Endothelial cell of umbilical vein (primary cell): ENCODE results near the gene EYS. TPM values are rescaled to one million over a fixed set of nuclear protein-coding genes. Genes with fewer than 3 reads are reported as not detected.

Experiments used
- BruUV-seq: library from RNA; stranded (reverse); fragments of 400-500 nt; replicated peaks from 2 replicates; lab custom pipeline; 2021; lab: Mats Ljungman, UMichigan
- CTCF ChIA-PET: fragments of 300-600, 350-600 bp; sonication (Branson Sonifier 250); formaldehyde crosslinking; loops from one replicate; lab custom pipeline; 2021; ENCODE audit warnings: antibody characterized with exemption, inconsistent platforms; lab: Charles Lee
- POLR2A ChIA-PET: fragments of 300-600, 350-600 bp; sonication (Branson Sonifier 250); formaldehyde crosslinking; loops from one replicate; lab custom pipeline; 2021; ENCODE audit warnings: antibody characterized with exemption, inconsistent platforms; lab: Charles Lee
- DNase-seq: peaks from one replicate; pipeline ENCODE4 v3.0.0-alpha.2; 2011; ENCODE audit warnings: low read depth, low spot score
- FAIRE-seq: peaks from 2 replicates; lab custom pipeline; 2011; peaks lifted over from hg19 to GRCh38; lab: Jason Lieb, UNC
- H2AFZ ChIP-seq: 2 replicates; pipeline ENCODE4 v1.6.0; 2012; ENCODE audit warnings: low read depth, low read length, control low read depth, inconsistent platforms
- H3K27ac ChIP-seq: 2 replicates; pipeline ENCODE4 v1.5.1; 2011; ENCODE audit warnings: low read depth, mild to moderate bottlenecking, control low read depth, low read length, moderate library complexity; ENCODE audit not compliant: insufficient read depth
- H3K27me3 ChIP-seq, 2 experiments: 2 replicates each; pipeline versions ENCODE4 v1.6.0 to v1.6.1; 2011; ENCODE audit warnings: low read length in 2 of 2, mixed read lengths in 1 of 2; ENCODE audit not compliant: control insufficient read depth in 2 of 2, insufficient read depth in 2 of 2
- H3K36me3 ChIP-seq, 2 experiments: 2 replicates in 1 of 2; 3 replicates in 1 of 2; pipeline ENCODE4 v1.5.1; 2011; ENCODE audit warnings: low read length in 2 of 2, mild to moderate bottlenecking in 1 of 2, moderate library complexity in 1 of 2; ENCODE audit not compliant: control insufficient read depth in 2 of 2, insufficient read depth in 2 of 2; ENCODE audit errors: extremely low read depth in 1 of 2
- H3K4me1 ChIP-seq: 3 replicates; pipeline ENCODE4 v1.5.1; 2011; ENCODE audit warnings: mild to moderate bottlenecking, low read length; ENCODE audit not compliant: control insufficient read depth, insufficient read depth; ENCODE audit errors: extremely low read depth
- H3K4me2 ChIP-seq: 2 replicates; pipeline ENCODE4 v1.6.1; 2011; ENCODE audit warnings: low read length, control low read depth, mixed read lengths; ENCODE audit not compliant: insufficient read depth
- H3K4me3 ChIP-seq, 3 experiments: fragments of 200-600 bp in 1 of 3; sonication (generic), shearing (Covaris generic) in 1 of 3; replicated peaks in 1 of 3; 2 replicates each; pipeline ENCODE4 v1.5.1; 2011 to 2016; ENCODE audit warnings: control low read depth in 3 of 3, low read length in 3 of 3, mild to moderate bottlenecking in 2 of 3, inconsistent platforms in 1 of 3, low read depth in 1 of 3, moderate library complexity in 1 of 3; ENCODE audit not compliant: insufficient read depth in 1 of 3
- H3K79me2 ChIP-seq: 2 replicates; pipeline ENCODE4 v1.6.0; 2012; ENCODE audit warnings: low read length, inconsistent platforms; ENCODE audit not compliant: control insufficient read depth, insufficient read depth
- H3K9ac ChIP-seq: replicated peaks from 2 replicates; pipeline ENCODE3; 2011; ENCODE audit warnings: low read length, control low read depth; ENCODE audit not compliant: insufficient read depth; ENCODE audit errors: extremely low read depth
- H3K9me1 ChIP-seq: replicated peaks from 3 replicates; pipeline ENCODE4 v1.6.0; 2011; ENCODE audit warnings: mild to moderate bottlenecking, low read length; ENCODE audit not compliant: control insufficient read depth, insufficient read depth; ENCODE audit errors: extremely low read depth
- H3K9me3 ChIP-seq: replicated peaks from 2 replicates; pipeline ENCODE4 v1.5.1; 2012; ENCODE audit warnings: low read length, inconsistent platforms; ENCODE audit not compliant: control insufficient read depth, insufficient read depth
- H4K20me1 ChIP-seq: replicated peaks from 2 replicates; pipeline ENCODE3; 2011; ENCODE audit warnings: mild to moderate bottlenecking, low read length; ENCODE audit not compliant: control insufficient read depth, insufficient read depth; ENCODE audit errors: extremely low read depth
- CTCF ChIP-seq, 2 donors: IDR thresholded peaks; 1 replicate in 1 of 2; 2 replicates in 1 of 2; pipeline ENCODE4 v1.5.1; 2011; ENCODE audit warnings: low read length in 2 of 2, mild to moderate bottlenecking in 2 of 2, moderate library complexity in 2 of 2, control low read depth in 1 of 2, inconsistent platforms in 1 of 2, low read depth in 1 of 2; ENCODE audit not compliant: insufficient read depth in 1 of 2; ENCODE audit errors: extremely low read depth in 1 of 2
- EZH2 ChIP-seq: IDR thresholded peaks from 2 replicates; pipeline ENCODE4 v1.6.1; 2012; ENCODE audit warnings: borderline replicate concordance, low read depth, mild to moderate bottlenecking, moderate library complexity, low read length, inconsistent platforms; ENCODE audit not compliant: severe bottlenecking
- FOS ChIP-seq: IDR thresholded peaks from 2 replicates; pipeline ENCODE4 v1.6.1; 2011; ENCODE audit warnings: mild to moderate bottlenecking, low read length, moderate library complexity, borderline replicate concordance; ENCODE audit not compliant: insufficient read depth
- GATA2 ChIP-seq: IDR thresholded peaks from 2 replicates; pipeline ENCODE4 v1.7.0; 2011; ENCODE audit warnings: low read depth, mild to moderate bottlenecking, moderate library complexity, mixed read lengths, low read length; ENCODE audit not compliant: insufficient read length, insufficient read depth
- JUN ChIP-seq: IDR thresholded peaks from 2 replicates; pipeline ENCODE4 v1.6.1; 2011; ENCODE audit warnings: borderline replicate concordance, low read depth; ENCODE audit not compliant: insufficient read length, insufficient read depth
- MYC ChIP-seq: IDR thresholded peaks from one replicate; pipeline ENCODE4 v1.6.1; 2011; ENCODE audit warnings: mild to moderate bottlenecking, low read depth, low read length
- POLR2A ChIP-seq: IDR thresholded peaks from 2 replicates; pipeline ENCODE4 v1.6.1; 2012; ENCODE audit warnings: low read depth, mild to moderate bottlenecking, control low read depth, low read length
- POLR2AphosphoS5 ChIP-seq: IDR thresholded peaks from 2 replicates; pipeline ENCODE4 v1.6.1; 2012; ENCODE audit warnings: low read depth, mild to moderate bottlenecking, control low read depth, low read length, moderate library complexity; ENCODE audit not compliant: insufficient read depth
- dilution Hi-C: fragments of 300-500 bp; cut with MboI; formaldehyde crosslinking; loops from one replicate; pipeline ENCODE4 v1.15.0; 2019; ENCODE audit warnings: low sequenced_read_pairs; ENCODE audit not compliant: extremely low pct_ligation_motif_present
- intact Hi-C: fragments of 100-400 bp; cut with micrococcal nuclease; formaldehyde crosslinking; loops from one replicate; pipeline ENCODE4 v1.10.0; 2022
- polyA plus RNA-seq, 4 experiments: library from polyadenylated mRNA; depleted of rRNA in 3 of 4; stranded (reverse) in 3 of 4; unstranded in 1 of 4; fragments of >200 nt; gene quantifications; 2 replicates each; pipeline versions ENCODE4 v1.2.1 to v1.2.3, GENCODE V29; 2011 to 2012; ENCODE audit warnings: missing spikeins in 1 of 4
- total RNA-seq: library from RNA; stranded (reverse); gene quantifications from 2 replicates; pipeline ENCODE4 v1.2.3, GENCODE V29; 2021
- TF ChIP-seq, protein P1 (sequence below): IDR thresholded peaks from 2 replicates; pipeline ENCODE4 v1.6.1; 2011; ENCODE audit not compliant: insufficient read depth, insufficient read length

The EYS gene
- total and polyA plus RNA-seq, 2 donors (not counting 3 experiments of a cell fraction or from before 2014, with no cell fraction given) = 0.01 to 0.27 TPM

DNA sequence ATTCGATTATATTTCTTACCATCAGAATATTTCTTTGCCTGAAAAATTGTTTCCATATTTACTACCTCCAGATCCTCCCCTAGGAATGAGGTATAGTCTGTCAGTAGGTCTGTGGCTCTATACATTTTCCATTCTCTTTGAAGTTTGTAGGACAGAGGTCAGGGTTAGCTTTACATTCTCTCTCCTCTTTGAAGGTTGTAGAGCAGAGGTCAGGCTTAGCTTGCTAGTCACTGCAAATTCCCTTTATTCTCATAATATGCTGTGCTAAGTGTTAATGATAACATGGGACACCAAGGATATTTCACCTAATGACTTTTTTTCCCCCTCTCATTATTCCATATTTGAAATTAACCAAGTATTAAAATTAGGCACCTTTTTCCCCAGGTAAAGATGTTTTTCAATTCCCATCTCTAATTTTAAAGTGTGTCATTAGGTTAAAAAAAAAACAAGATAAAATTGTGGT is 1660.2 kb downstream of the EYS start:
- BruUV-seq = no TSS peak
- dilution Hi-C loops = no loop called here
- H3K9me3 ChIP-seq = no peaks in the 10 kb centered on the region
- no peaks in the 10 kb centered on the region for H3K36me3 ChIP-seq
- no peak overlapping the region for H3K4me3 ChIP-seq
- CTCF ChIA-PET = no interaction called here
- H3K79me2 ChIP-seq = no peaks in the 10 kb centered on the region
- no peak overlapping the region for H2AFZ ChIP-seq
- no peak overlapping the region for H3K9ac ChIP-seq
- H3K27ac ChIP-seq = no peak overlapping the region
- intact Hi-C loops = no loop called here
- POLR2A ChIA-PET = no interaction called here
- no peak for TF ChIP-seq GATA2
- no peak for TF ChIP-seq POLR2A
- no peak for TF ChIP-seq JUN
- TF ChIP-seq POLR2AphosphoS5 = no peak
- TF ChIP-seq, protein P1, sequence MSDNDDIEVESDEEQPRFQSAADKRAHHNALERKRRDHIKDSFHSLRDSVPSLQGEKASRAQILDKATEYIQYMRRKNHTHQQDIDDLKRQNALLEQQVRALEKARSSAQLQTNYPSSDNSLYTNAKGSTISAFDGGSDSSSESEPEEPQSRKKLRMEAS = no peak
- no peak for TF ChIP-seq EZH2
- TF ChIP-seq MYC = no peak
- no peak for TF ChIP-seq FOS
- TF ChIP-seq CTCF (IDR thresholded peaks at IDR 0.05; ENCODE audit: extremely low read depth in 1 of 2, insufficient read depth in 1 of 2, low read depth in 1 of 2, low read length in 2 of 2) = no peak
- H3K4me2 ChIP-seq = no peak overlapping the region
- no peaks in the 10 kb centered on the region for H3K27me3 ChIP-seq
- DNase-seq (no peak), FAIRE-seq (no peak)
- H4K20me1 ChIP-seq = no peaks in the 10 kb centered on the region
- H3K9me1 ChIP-seq = no peaks in the 10 kb centered on the region
- no peaks in the 10 kb centered on the region for H3K4me1 ChIP-seq
